GM08714 (cell line): ENCODE results near the gene SND1.

Experiments
- H3K4me3 ChIP-seq: fragments of 200-500 bp; sonication (Bioruptor generic); 2 replicates; pipeline ENCODE4 v1.5.1; 2014; ENCODE audit warnings: mild to moderate bottlenecking, low read length, inconsistent platforms
- ZNF274 ChIP-seq: IDR thresholded peaks from 2 replicates; pipeline ENCODE4 v1.6.1; 2012; ENCODE audit warnings: mild to moderate bottlenecking, low read depth, low read length

The SND1 gene

DNA sequence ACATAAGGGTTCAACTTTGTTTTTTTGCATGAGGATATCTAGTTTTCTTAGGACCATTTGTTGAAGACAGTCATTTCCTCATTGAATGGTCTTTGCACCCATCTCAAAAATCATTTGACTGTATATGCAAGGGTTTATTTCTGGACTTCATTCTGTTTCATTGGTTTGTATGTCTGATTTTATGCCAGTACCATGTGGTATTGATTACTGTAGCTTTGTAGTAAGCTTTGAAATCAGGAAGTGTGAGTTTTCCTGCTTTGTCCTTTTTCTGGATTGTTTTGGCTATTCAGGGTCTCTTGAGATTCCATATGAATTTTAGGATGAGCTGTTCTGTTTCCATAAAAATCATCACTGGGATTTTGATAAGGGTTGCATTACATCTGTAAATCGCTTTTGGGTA is 63.9 kb downstream of the SND1 start:
- no peak for TF ChIP-seq ZNF274

DNA sequence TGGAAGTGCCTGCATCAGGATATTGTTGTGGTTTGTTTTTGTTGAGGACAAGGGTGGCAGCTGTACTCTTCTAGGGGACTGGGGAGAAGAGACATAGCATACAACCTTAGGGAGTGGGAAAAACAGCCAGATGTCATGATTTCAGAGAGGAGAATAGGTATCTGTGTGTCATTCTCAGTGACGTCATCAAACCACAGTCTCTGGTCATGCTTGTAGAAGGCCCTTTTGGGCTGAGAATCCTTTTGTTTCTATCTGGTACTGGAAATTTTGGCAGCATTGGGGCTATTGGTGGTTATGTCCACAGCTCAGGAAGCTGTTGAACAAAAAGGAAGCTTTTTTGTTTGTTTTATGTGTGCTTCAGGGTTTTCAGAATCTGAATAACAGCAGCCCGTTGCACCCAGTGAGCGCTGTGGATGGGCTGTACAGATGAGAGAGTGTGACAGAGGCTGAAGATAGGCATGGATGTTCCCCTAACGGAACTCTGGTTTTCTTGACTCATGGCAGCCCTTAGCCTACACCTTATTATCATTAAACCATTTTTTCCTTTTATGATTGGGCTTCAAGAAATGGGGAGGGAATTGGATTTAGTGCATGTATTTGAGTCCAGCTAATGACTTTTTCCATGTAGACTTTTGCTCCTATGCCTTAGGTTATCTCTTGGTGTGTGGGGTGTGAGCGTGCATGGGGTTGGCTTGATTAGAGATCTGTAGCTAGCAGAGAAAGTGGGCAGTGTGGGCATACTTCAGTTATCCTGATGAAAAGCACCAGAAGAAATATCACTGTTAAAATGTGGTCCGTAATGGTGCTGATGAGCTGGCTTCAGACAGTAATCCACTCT is 65.7 kb downstream of the SND1 start:
- TF ChIP-seq ZNF274 = no peak

More for the DNA sequence above, 63.9 kb downstream of the SND1 start:
- no peak overlapping the region for H3K4me3 ChIP-seq

DNA sequence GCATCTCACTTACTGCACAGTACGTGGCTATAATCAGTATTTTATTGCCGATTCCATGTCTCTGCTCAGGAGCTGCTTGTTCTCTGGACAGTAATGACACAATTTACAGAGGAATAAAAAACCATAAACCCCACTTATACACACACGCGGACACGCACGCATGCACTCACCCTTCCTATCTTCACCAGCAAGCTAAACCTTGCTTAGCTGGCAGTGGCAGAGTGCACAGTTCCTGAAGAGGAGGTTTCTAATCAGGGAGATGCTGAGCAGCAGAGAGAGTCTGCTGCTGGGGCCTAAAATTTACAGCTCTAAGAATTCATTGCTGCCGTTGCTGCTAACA is 66.3 kb downstream of the SND1 start:
- TF ChIP-seq ZNF274 = no peak

More for the DNA sequence above, 65.7 kb downstream of the SND1 start:
- no peak overlapping the region for H3K4me3 ChIP-seq

DNA sequence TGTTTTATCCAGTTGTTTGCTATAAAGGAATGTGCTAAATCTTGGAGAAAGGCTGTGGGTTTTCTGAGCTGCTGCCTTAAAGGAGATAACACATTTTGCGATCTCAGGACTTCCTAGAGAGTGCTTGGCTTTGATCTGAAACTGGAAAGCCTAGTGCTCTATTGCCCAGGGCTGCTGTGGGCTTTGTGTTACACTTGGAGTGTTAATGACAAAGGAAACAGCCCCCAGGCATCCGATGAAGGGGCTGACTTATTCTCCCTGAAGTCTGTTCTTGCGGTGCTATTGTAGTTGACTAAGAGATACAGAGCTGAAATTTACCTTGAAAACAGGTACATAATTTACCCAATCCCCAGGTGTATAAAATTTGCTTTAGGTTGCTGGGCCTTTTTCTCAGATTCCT is 74.5 kb downstream of the SND1 start:
- TF ChIP-seq ZNF274 = no peak
- no peak overlapping the region for H3K4me3 ChIP-seq

More for the DNA sequence above, 66.3 kb downstream of the SND1 start:
- no peak overlapping the region for H3K4me3 ChIP-seq

DNA sequence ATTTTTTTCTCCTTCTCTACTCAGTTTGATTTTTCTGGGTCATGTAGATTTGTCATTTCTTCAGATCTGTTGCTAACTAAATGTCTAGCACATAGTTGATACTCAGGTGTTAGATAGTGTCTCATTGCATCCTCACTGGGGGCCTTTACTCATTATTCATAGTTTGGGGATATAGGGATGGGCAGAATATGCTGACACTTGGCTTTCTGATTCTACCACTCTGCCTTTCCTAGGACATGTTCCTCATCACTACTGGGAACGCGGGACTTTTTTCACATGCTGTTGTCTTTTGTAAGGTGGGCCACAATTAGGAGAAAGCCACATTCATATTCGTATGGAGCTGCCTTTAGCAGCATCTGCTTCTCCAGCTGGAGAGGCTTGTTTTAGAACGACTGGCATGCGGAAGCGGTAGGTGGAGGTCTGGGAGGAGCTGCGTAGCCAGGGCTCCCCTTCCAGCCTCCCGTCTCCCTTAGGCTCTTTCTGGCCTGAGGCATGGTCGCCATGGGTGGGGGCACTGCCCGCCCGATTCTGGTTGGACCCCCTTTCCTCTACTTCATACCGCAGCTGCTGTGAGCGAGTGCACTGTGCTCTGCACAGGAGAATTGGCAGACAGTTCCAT is 78.8 kb downstream of the SND1 start:
- no peak for TF ChIP-seq ZNF274

DNA sequence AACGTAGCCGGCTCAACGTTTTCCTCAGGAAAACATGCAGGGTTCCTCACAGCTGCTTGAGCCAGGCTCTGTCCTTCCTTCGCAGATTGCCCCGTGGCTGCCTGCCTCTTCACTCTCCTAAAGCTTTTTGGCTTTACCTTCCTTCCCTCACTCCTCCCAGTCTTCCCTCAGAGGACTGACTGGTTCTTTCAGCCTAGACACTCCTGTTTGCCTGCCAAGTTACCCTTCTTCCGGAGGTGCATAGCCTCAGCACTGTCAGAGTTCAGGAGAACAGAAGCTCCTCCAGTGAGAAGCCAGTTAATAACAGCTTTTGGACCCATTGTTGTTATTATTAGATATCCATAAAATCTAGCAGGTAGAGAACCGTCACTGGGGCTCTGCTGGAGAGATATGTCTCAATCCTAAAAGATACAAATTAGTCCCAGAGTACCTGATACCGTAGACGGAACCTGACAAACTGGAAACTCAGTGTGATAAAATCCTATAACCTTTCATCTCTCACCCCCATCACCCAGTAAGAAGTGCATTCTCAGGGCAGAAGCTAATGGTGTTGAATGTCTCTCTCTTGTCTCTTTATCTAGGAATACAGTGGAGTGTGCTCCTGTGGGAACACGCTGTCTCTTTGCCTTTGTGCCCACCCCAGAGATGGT is 79.6 kb downstream of the SND1 start:
- H3K4me3 ChIP-seq = no peak overlapping the region
- TF ChIP-seq ZNF274 = no peak

More for the DNA sequence above, 78.8 kb downstream of the SND1 start:
- no peak overlapping the region for H3K4me3 ChIP-seq

DNA sequence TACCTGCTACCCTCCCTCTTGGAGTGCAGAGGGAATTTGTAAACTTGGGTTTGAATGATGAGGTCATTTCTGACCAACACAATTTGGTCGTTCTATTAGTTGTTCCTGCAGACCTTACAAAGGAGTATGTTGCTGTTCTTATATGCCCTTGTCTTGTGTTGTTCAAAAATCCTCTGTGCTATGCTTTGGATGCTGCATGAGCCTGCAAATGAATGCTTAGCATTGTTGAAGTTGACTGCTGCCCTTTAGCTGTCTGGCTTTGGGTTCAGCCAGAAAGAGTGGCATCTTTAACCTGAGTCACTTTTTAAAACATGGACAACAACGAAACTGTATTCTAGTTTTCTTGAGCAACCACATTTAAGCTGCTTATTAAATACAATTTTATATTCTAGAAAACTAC is 80.3 kb downstream of the SND1 start:
- no peak overlapping the region for H3K4me3 ChIP-seq
- TF ChIP-seq ZNF274 = no peak

DNA sequence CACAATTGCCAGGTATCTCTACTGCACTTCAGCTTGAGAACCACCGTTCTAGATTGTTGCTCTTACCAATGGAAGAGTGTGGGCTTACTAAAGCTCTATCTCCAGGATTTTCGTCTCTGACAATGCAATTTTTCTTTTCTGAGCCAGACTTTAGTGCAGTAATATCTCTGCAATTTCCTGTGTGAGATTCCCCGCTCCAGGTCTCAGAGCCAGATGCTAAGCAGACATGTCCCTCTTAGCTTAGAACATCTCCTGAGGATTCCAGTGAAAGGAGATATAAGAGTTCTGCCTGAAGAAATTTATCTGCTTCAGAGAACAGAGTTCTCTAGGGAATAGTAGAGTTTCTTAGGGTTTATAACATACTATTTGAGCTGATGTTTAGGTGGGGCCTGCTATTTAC is 82.0 kb downstream of the SND1 start:
- H3K4me3 ChIP-seq = no peak overlapping the region
- no peak for TF ChIP-seq ZNF274

DNA sequence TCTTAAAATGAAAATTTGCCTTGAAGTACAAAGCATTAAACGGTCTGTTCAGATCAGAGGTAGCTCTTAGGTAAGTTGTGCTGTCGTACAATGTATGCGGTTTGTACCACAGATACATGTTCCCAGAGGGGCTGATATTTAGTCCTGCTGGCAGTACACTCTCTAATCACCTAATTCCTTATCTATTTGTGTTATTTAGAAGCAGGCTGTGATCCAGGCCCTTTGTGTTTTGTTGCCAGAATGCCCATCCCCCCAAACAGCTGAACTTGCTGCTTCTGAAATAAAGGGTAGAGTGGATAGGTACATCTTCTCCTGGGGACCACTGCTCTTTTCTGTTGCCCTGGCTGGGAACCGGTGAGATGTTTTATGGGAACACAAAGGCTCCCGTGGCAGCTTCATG is 84.5 kb downstream of the SND1 start:
- no peak overlapping the region for H3K4me3 ChIP-seq
- no peak for TF ChIP-seq ZNF274

DNA sequence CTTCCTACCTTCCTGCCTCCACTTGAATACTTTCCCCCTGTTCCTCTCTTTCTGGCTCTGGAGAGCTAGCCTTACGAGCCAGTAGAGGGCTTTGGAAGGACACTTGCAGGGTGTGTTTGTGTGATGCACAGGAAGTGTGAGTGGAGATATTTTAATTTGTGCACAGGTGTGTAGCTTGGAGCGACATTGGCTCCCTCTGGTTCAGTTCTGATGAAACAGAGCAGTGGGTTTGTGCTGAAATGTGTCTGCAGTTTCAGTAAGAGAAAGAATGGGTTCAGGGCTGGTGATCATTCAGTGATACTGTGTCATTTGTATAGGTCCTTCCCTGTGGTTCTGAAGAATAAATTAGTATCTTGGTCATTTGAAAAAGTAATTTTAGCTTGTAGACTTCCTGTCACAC is 86.9 kb downstream of the SND1 start:
- no peak for TF ChIP-seq ZNF274
- no peak overlapping the region for H3K4me3 ChIP-seq

DNA sequence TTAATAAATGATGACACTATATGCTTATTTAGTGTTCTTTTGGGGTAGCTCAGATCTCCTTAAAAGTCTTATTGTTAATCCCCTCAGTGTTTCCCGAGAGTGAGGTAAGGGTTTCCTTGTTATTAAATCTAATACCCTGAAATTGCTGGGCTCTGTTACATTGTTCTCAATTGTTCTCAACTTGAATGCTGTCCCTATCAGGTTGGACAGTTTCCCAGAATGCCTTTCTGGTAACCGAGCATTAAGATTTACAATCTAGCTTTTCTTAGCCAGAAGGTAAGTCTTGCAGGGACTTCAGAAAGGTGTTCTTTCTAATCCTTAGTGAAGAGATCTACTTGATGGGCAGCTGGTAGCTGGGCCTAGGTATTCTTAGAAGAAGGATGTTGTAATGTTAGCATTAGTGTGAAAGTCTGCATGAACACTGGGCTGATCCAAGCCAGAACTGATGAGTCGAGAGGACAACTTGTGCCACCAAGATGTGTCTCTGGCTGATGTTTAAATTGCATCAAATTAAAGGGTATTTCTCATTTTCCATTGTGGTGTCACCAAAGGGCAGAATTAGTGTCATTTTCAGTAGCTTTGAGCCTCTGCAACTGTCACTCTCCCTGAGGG is 89.9 kb downstream of the SND1 start:
- no peak for TF ChIP-seq ZNF274
- no peak overlapping the region for H3K4me3 ChIP-seq

DNA sequence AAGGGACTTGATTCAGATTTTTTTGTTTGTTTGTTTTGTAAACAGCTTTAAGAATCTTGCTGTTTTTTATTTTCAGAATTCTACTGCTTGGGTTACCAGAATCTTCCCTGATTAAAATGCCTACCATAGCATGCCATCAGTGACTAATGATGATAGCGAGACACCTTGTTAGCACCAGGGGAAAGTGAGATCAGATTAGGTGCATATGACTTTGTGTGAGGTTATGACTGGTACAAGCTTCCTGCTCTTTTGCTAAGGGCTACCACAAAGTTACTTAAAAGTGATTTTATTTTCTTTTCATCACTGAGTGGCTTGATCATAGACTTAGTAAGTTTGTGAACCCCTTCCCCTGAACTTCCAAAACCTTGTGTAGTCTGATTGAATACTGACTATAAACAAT is 93.5 kb downstream of the SND1 start:
- TF ChIP-seq ZNF274 = no peak
- no peak overlapping the region for H3K4me3 ChIP-seq

DNA sequence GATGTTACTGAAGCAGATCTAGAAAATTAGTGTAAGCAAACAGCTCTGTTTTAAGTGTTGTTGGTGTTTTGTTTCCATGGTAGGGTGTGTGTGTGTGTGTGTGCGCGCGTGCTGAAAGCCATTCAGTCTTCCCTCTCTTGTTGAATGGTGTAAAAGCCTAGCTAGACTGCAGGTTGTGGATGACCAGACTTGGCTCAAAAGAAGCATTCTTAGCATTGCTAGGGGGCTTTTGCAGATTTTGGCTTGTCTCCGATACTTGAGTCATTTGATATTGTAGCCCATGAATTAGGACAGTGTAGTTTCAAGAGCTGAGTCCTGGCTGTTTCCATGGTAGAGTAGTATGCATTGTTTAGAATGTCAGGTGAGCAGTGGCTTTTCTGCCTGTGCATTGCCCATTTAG is 99.1 kb downstream of the SND1 start:
- no peak overlapping the region for H3K4me3 ChIP-seq
- no peak for TF ChIP-seq ZNF274
